ENCODE measurements around the gene BLOC1S5. TPM values are rescaled to one million over a fixed set of nuclear protein-coding genes. Genes with fewer than 3 reads are reported as not detected.

Gene BLOC1S5
- total and polyA plus RNA-seq, 2 of the 8 experiments (the other 6 are each of a cell fraction or from before 2014, with no cell fraction given), result 3.4 to 17.2 TPM

DNA sequence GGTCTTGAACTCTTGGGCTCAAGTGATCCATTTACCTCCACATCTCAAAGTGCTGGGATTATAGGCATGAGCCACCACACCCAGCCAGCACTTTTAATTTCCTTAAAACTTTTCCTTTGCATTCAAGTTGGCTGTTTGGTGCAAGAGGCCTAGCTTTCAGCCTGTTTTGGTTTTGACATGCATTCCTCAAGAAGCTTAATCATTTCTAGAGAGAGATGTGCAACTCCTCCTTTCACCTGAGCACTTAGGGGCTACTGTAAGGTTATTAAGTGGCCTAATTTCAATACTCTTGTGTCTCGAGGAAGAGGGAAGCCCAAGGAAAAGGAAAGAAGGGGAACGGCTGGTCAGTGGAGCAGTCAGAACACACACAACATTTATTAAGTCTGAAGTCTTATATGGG, 13.8 kb upstream of the BLOC1S5 start:
- no peak overlapping the region for H2AK5ac ChIP-seq (ENCODE audit: low read depth, low read length)
- no peak overlapping the region for H2BK15ac ChIP-seq (ENCODE audit: low read length)
- no peak overlapping the region for H3K4me2 ChIP-seq (ENCODE audit: insufficient read depth in 1 of 2, low read depth in 2 of 2, low read length in 2 of 2)
- H4K20me1 ChIP-seq (replicated peaks in 1 of 2; ENCODE audit: control insufficient read depth in 1 of 2, insufficient read depth in 2 of 2, low read length in 2 of 2), result peaks cover 0 to 1% of the 10 kb centered on the region in 2 experiments
- no peak overlapping the region for H3K9ac ChIP-seq (replicated peaks in 1 of 4; ENCODE audit: extremely low read depth in 1 of 4, low read depth in 3 of 4, low read length in 3 of 4)
- H4K5ac ChIP-seq (ENCODE audit: insufficient read length, low read depth, low read length), result no peak overlapping the region
- H2BK5ac ChIP-seq (ENCODE audit: low read depth, low read length), result no peak overlapping the region
- no peak overlapping the region for H2BK20ac ChIP-seq (ENCODE audit: low read length)
- no peak overlapping the region for H3K14ac ChIP-seq (ENCODE audit: insufficient read length)
- no peaks in the 10 kb centered on the region for H3K27me3 ChIP-seq (replicated peaks in 1 of 4; ENCODE audit: control insufficient read depth in 3 of 4, extremely low read depth in 1 of 4, insufficient read depth in 3 of 4, low read length in 3 of 4)
- H3K36me3 ChIP-seq (ENCODE audit: control insufficient read depth in 2 of 4, insufficient read depth in 4 of 4, low read length in 3 of 4), result peaks cover 0 to 24% (median 4%) of the 10 kb centered on the region in 4 experiments; a peak in 3 of 8 replicates
- ChIA-PET POLR2A (ENCODE audit: partially characterized antibody) (interaction anchor here (0.8 to 1.4 kb wide), 5 partner anchors 10 to 24 kb away, joined by 3 to 5 read pairs (median 4); partner anchors contain the start of gene EEF1E1), CTCF (ENCODE audit: partially characterized antibody) (interaction anchor here (1.0 kb wide), 1 partner anchor 434 kb away, joined by 3 read pairs; no protein-coding TSS in a partner anchor)
- H3K4me1 ChIP-seq (replicated peaks in 1 of 4; ENCODE audit: control insufficient read depth in 3 of 4, insufficient read depth in 4 of 4, low read length in 3 of 4), result no peaks in the 10 kb centered on the region
- FAIRE-seq, result no peak
- no peaks in the 10 kb centered on the region for H3K79me1 ChIP-seq (ENCODE audit: low read depth, low read length)
- H3K79me2 ChIP-seq (ENCODE audit: control insufficient read depth in 1 of 2, insufficient read depth in 2 of 2, low read length in 2 of 2), result peaks cover 0 to 5% of the 10 kb centered on the region in 2 experiments; a peak in 1 of 4 replicates
- no peak overlapping the region for H2AFZ ChIP-seq (ENCODE audit: low read length)
- no peaks in the 10 kb centered on the region for H3K9me3 ChIP-seq (ENCODE audit: insufficient read depth in 2 of 2, low read depth in 1 of 2, low read length in 1 of 2)
- H2BK12ac ChIP-seq (ENCODE audit: low read depth, low read length), result no peak overlapping the region
- no peak overlapping the region for H2BK120ac ChIP-seq (replicated peaks; ENCODE audit: low read depth, low read length)
- H3K56ac ChIP-seq (replicated peaks; ENCODE audit: insufficient read length, low read depth, low read length), result no peak overlapping the region
- no peak for DNase-seq (ENCODE audit: low read depth in 1 of 2, low spot score in 2 of 2)
- H3K18ac ChIP-seq (ENCODE audit: extremely low read depth, low read length), result no peak overlapping the region
- no peak overlapping the region for H4K8ac ChIP-seq (ENCODE audit: extremely low read depth, insufficient read depth, low read length)
- WGBS, 2 experiments (ENCODE audit: extremely low coverage in 1 of 2, insufficient coverage in 1 of 2, insufficient read length in 1 of 2, insufficient replicate concordance in 2 of 2, low coverage in 1 of 2, low lambda C conversion rate in 2 of 2, missing lambda C conversion rate in 1 of 2), result 72% methylated on average over 2 of the region's 2 CpGs; no CpG with 5 or more reads in 1 of the 2 experiments
- H3K27ac ChIP-seq (ENCODE audit: low read depth, low read length), result no peak overlapping the region
- no peak overlapping the region for H3K23ac ChIP-seq (ENCODE audit: insufficient read length)
- H4K91ac ChIP-seq (replicated peaks; ENCODE audit: insufficient read length, low read length), result no peak overlapping the region
- no peak overlapping the region for H3K4ac ChIP-seq (replicated peaks; ENCODE audit: insufficient read length, low read depth, low read length)
- no peak overlapping the region for H3K4me3 ChIP-seq (ENCODE audit: extremely low read depth in 1 of 4, insufficient read depth in 2 of 4, low read depth in 3 of 4, low read length in 4 of 4)
- no peaks in the 10 kb centered on the region for H3K23me2 ChIP-seq (ENCODE audit: low read depth, low read length)
- TF ChIP-seq EZH2 (IDR thresholded peaks at IDR 0.05; ENCODE audit: low read depth, low read length, severe bottlenecking) (no peak), FOSL1 (IDR thresholded peaks at IDR 0.05; ENCODE audit: insufficient read depth, low read depth, low read length) (no peak), BRCA1 (IDR thresholded peaks at IDR 0.05; ENCODE audit: low read depth, low read length) (no peak), PHF8 (conservative IDR thresholded peaks at IDR 0.05; ENCODE audit: low read depth, low read length) (no peak), SUZ12 (IDR thresholded peaks at IDR 0.05; ENCODE audit: low read length) (no peak), CREB1 (IDR thresholded peaks at IDR 0.05) (no peak), SP2 (IDR thresholded peaks at IDR 0.05; ENCODE audit: low read length) (no peak), POU5F1 (IDR thresholded peaks at IDR 0.05; ENCODE audit: low read depth, low read length) (no peak), KDM5A (IDR thresholded peaks at IDR 0.05; ENCODE audit: low read length) (no peak), CEBPB (IDR thresholded peaks at IDR 0.05; ENCODE audit: low read depth, low read length) (no peak), HDAC6 (IDR thresholded peaks at IDR 0.05; ENCODE audit: low read depth, low read length) (no peak), POLR2A (IDR thresholded peaks at IDR 0.05; ENCODE audit: control extremely low read depth in 1 of 2, low read depth in 2 of 2, low read length in 2 of 2) (no peak), RFX5 (IDR thresholded peaks at IDR 0.05; ENCODE audit: borderline replicate concordance, low read depth, low read length) (no peak), GABPA (IDR thresholded peaks at IDR 0.05; ENCODE audit: borderline replicate concordance, insufficient read depth, low read length) (no peak)
- TF ChIP-seq, protein P1, sequence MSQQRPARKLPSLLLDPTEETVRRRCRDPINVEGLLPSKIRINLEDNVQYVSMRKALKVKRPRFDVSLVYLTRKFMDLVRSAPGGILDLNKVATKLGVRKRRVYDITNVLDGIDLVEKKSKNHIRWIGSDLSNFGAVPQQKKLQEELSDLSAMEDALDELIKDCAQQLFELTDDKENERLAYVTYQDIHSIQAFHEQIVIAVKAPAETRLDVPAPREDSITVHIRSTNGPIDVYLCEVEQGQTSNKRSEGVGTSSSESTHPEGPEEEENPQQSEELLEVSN (IDR thresholded peaks at IDR 0.05), result no peak
